Measurements from ENCODE around the gene RAI14.

The RAI14 gene

GRCh38 chr5:34648039-34648839 is 7.9 kb upstream of the RAI14 start:
- no peak for DNase-seq

GRCh38 chr5:34648840-34649158 is 7.3 kb upstream of the RAI14 start:
- no peak for DNase-seq

- DNase-seq: no peak
Observed at GRCh38 chr5:34651791-34652190, 4.3 kb upstream of the RAI14 start.

- DNase-seq: no peak
Observed at GRCh38 chr5:34652466-34652865, 3.7 kb upstream of the RAI14 start.

- DNase-seq: no peak
Observed at GRCh38 chr5:34652914-34653313, 3.2 kb upstream of the RAI14 start.

GRCh38 chr5:34653708-34654107 is 2.4 kb upstream of the RAI14 start:
- DNase-seq: no peak

- DNase-seq: peak in 1 of 2 donors; percentile 10
Observed at GRCh38 chr5:34655354-34655991, 655 bp upstream of the RAI14 start.

- peak in 1 of 2 donors; percentile 6 for DNase-seq
Observed at GRCh38 chr5:34656700-34657273, 659 bp downstream of the RAI14 start.

GRCh38 chr5:34657274-34657921 is 1.3 kb downstream of the RAI14 start:
- DNase-seq: no peak

- no peak for DNase-seq
Observed at GRCh38 chr5:34657988-34658387, 1.9 kb downstream of the RAI14 start.

- no peak for DNase-seq
Observed at GRCh38 chr5:34659168-34659567, 3.0 kb downstream of the RAI14 start.

- DNase-seq: no peak
Observed at GRCh38 chr5:34660444-34660843, 4.3 kb downstream of the RAI14 start.

GRCh38 chr5:34663771-34664496 is 7.8 kb downstream of the RAI14 start:
- no peak for DNase-seq

- no peak for DNase-seq
Observed at GRCh38 chr5:34666392-34667080, 10.4 kb downstream of the RAI14 start.

- no peak for DNase-seq
Observed at GRCh38 chr5:34667705-34668104, 11.6 kb downstream of the RAI14 start.

GRCh38 chr5:34669931-34670516 is 13.9 kb downstream of the RAI14 start:
- DNase-seq: no peak

- no peak for DNase-seq
Observed at GRCh38 chr5:34672196-34672595, 16.1 kb downstream of the RAI14 start.

GRCh38 chr5:34673463-34674125 is 17.5 kb downstream of the RAI14 start:
- DNase-seq: no peak

GRCh38 chr5:34674187-34674586 is 18.1 kb downstream of the RAI14 start:
- no peak for DNase-seq

- no peak for DNase-seq
Observed at GRCh38 chr5:34675857-34676256, 19.7 kb downstream of the RAI14 start.

- no peak for DNase-seq
Observed at GRCh38 chr5:34676416-34676815, 20.3 kb downstream of the RAI14 start.

- no peak for DNase-seq
Observed at GRCh38 chr5:34677428-34677827, 21.3 kb downstream of the RAI14 start.

Measured in stimulated activated CD4-positive, alpha-beta T cell treated with anti-CD3 and anti-CD28 coated beads, Interleukin-2, amount 100 ng/mL, for 48 hours (primary cell).